Mesothelial cell of epicardium (in vitro differentiated cells): ENCODE data around the gene CLEC5A. TPM values are rescaled to one million over a fixed set of nuclear protein-coding genes. Genes with fewer than 3 reads are reported as not detected.

Experiments used
- DNase-seq, 2 experiments: peaks; one replicate each; pipeline ENCODE4 v3.0.0; 2021; ENCODE audit warnings: low spot score in 2 of 2; ENCODE audit not compliant: unreplicated experiment in 2 of 2
- H3K27ac Mint-ChIP-seq: 2 replicates; pipeline ENCODE4 v1.8.0; 2021; ENCODE audit warnings: mixed read lengths
- H3K27me3 Mint-ChIP-seq: 2 replicates; pipeline ENCODE4 v1.8.0; 2021; ENCODE audit warnings: low read depth, mixed read lengths
- H3K36me3 Mint-ChIP-seq: 2 replicates; pipeline ENCODE4 v1.8.0; 2021; ENCODE audit warnings: mixed read lengths
- H3K4me1 Mint-ChIP-seq: 2 replicates; pipeline ENCODE4 v1.8.0; 2021; ENCODE audit warnings: mixed read lengths
- H3K4me3 Mint-ChIP-seq: 2 replicates; pipeline ENCODE4 v1.8.0; 2021; ENCODE audit warnings: mild to moderate bottlenecking, moderate library complexity, mixed read lengths
- H3K9me3 Mint-ChIP-seq: 2 replicates; pipeline ENCODE4 v1.8.0; 2021; ENCODE audit warnings: mixed read lengths
- CTCF ChIP-seq: fragments of 200-600 bp; sonication (generic); IDR thresholded peaks from one replicate; pipeline ENCODE4 v1.5.0; 2021; ENCODE audit warnings: antibody characterized with exemption; ENCODE audit not compliant: unreplicated experiment
- total RNA-seq: library from RNA; stranded (reverse); gene quantifications from 3 replicates; pipeline ENCODE4 v1.2.1, GENCODE V29; 2021

CLEC5A gene
- total RNA-seq, 1 donor from 2014 or later = not detected

- Mint-ChIP-seq H3K4me1 (no peaks in the 10 kb centered on the region), H3K4me3 (no peak overlapping the region), H3K27ac (no peak overlapping the region), H3K36me3 (no peaks in the 10 kb centered on the region), H3K27me3 (peaks cover 3% of the 10 kb centered on the region), H3K9me3 (peaks cover 7% of the 10 kb centered on the region)
- DNase-seq = no peak
- TF ChIP-seq CTCF = no peak
These were observed 69.4 kb downstream of the CLEC5A start for GRCh38 chr7:141877365-141877764.

Other genes starting within 250 kb of the CLEC5A start
- gene DENND11, start 244.8 kb downstream of the CLEC5A start, total RNA-seq = 22.4 to 22.7 TPM (median 22.7 TPM) in 3 replicates
- gene WEE2, start 238.6 kb downstream of the CLEC5A start, total RNA-seq = 0.09 TPM in 1 of 3 replicates, not detected in the others
- gene SSBP1, start 208.6 kb downstream of the CLEC5A start, total RNA-seq = 120 to 127 TPM (median 123 TPM) in 3 replicates
- 4.0 to 5.6 TPM (median 5.0 TPM) in 3 replicates for gene TAS2R3, start 182.9 kb downstream of the CLEC5A start, total RNA-seq
- 3.3 to 4.3 TPM (median 3.5 TPM) in 3 replicates for gene TAS2R4, start 170.3 kb downstream of the CLEC5A start, total RNA-seq
- gene TAS2R5, start 156.8 kb downstream of the CLEC5A start, total RNA-seq = 4.5 to 5.9 TPM (median 5.1 TPM) in 3 replicates
- gene PRSS37, start 105.5 kb downstream of the CLEC5A start, total RNA-seq = not detected in 3 replicates
- gene OR9A4, start 30.6 kb downstream of the CLEC5A start, total RNA-seq = 0.14 to 0.18 TPM in 2 of 3 replicates, not detected in the other
- not detected in 3 replicates for gene TAS2R38, start 26.8 kb upstream of the CLEC5A start, total RNA-seq
- gene MGAM, start 48.9 kb upstream of the CLEC5A start, total RNA-seq = 0.75 to 0.96 TPM (median 0.95 TPM) in 3 replicates
- 0.07 to 0.18 TPM (median 0.13 TPM) in 3 replicates for gene MGAM2, start 164.7 kb upstream of the CLEC5A start, total RNA-seq